Heart right ventricle (tissue), 16 donors: ENCODE results near the gene EXT2. TPM values are rescaled to one million over a fixed set of nuclear protein-coding genes. Genes with fewer than 3 reads are reported as not detected.

Source experiments
- ATAC-seq, 8 donors: fragments of 200-7000 bp; cut with Tn5 transposase; one replicate each; pipeline ENCODE4 v1.9.1; 2020; ENCODE audit warnings: mild to moderate bottlenecking in 8 of 8, moderate library complexity in 8 of 8, moderate number of reproducible peaks in 1 of 8
- DNase-seq, 2 donors: peaks; one replicate each; pipeline ENCODE4 v3.0.0-alpha.2; 2020
- H3K27ac ChIP-seq, 10 donors: fragments of 200-600 bp; sonication (generic) in 2 of 10; one replicate each; pipeline versions ENCODE4 v1.5.0 to v1.8.0; 2020 to 2022; ENCODE audit warnings: mild to moderate bottlenecking in 3 of 10
- H3K27me3 ChIP-seq, 7 donors: fragments of 200-600 bp; one replicate each; pipeline ENCODE4 v1.8.0; 2021 to 2022; ENCODE audit warnings: mild to moderate bottlenecking in 2 of 7
- H3K36me3 ChIP-seq, 9 donors: fragments of 200-600 bp; sonication (generic) in 1 of 9; one replicate each; pipeline versions ENCODE4 v1.5.0 to v1.8.0; 2020 to 2022; ENCODE audit warnings: mild to moderate bottlenecking in 2 of 9
- H3K4me1 ChIP-seq, 9 donors: fragments of 200-600 bp; sonication (generic) in 1 of 9; one replicate each; pipeline versions ENCODE4 v1.5.0 to v1.8.0; 2020 to 2022; ENCODE audit warnings: mild to moderate bottlenecking in 4 of 9
- H3K4me3 ChIP-seq, 10 donors: fragments of 200-600 bp; sonication (generic) in 2 of 10; one replicate each; pipeline versions ENCODE4 v1.5.0 to v1.8.0; 2020 to 2022; ENCODE audit warnings: mild to moderate bottlenecking in 7 of 10, moderate library complexity in 2 of 10
- H3K9me3 ChIP-seq, 11 donors: fragments of 200-600 bp in 10 of 11; sonication (generic) in 2 of 11; one replicate each; pipeline versions ENCODE4 v1.5.0 to v1.8.0; 2013 to 2022; ENCODE audit warnings: mild to moderate bottlenecking in 2 of 11, control low read depth in 1 of 11, moderate library complexity in 1 of 11
- WGBS, 2 donors: extraction: QIAGEN DNeasy Blood & Tissue Kit; methylation state at CpG; one replicate each; pipeline ENCODE4 v1.1.7; 2013; ENCODE audit warnings: inconsistent platforms in 1 of 2; 5-methylcytosine and 5-hydroxymethylcytosine counted together
- intact Hi-C, 10 donors: fragments of 100-400 bp; cut with DNase I; formaldehyde crosslinking; loops; one replicate each; pipeline versions ENCODE4 v1.11.1 to v1.14.2; 2022
- polyA plus RNA-seq, 2 donors: library from polyadenylated mRNA; stranded (reverse); fragments of 200-250 nt; gene quantifications; one replicate each; pipeline ENCODE4 v1.2.3, GENCODE V29; 2013
- total RNA-seq, 10 donors: library from RNA; stranded (reverse); fragmentation: NEBNext Ultra II Directional in 3 of 10; extraction: Animal tissue kit (Norgen Biotek cat#: 25700) in 3 of 10; gene quantifications; one replicate each; pipeline versions ENCODE4 v1.2.1 to v1.2.4, GENCODE V29; 2021 to 2023
- TF ChIP-seq, protein P1 (sequence below), 9 donors: fragments of 200-600 bp; sonication (generic) in 2 of 9; IDR thresholded peaks; one replicate each; pipeline versions ENCODE4 v1.5.0 to v1.8.0; 2021 to 2022; ENCODE audit warnings: antibody characterized with exemption in 9 of 9, mild to moderate bottlenecking in 5 of 9, moderate library complexity in 1 of 9
- donor health status: Arrhythmogenic right ventricular cardiomyopathy.
- donor health status: ischemic (EF 13 %, LVEDD 7.1; RV severe dilation, severe dysfunction).
- donor health status: healthy with polysubstance abuse.
- donor health status: DM: no; HTN: yes; CAD: no.
- donor health status: DM: no; HTN: no; CAD: no.
- donor health status: ischemic (EF 25% LVEDD 6.9; RV normal size, moderate dysfunction).
- donor health status: ischemic (EF 25% LVEDD 5.7; RV mildly dilated, moderate dysfunction).
- donor health status: healthy.
- donor health status: DM: yes; HTN: yes; CAD: no.
- donor health status: Ischemic cardiomyopathy.
- donor health status: ischemic (EF 35%, LVEDD 5.7; RV mildly dilated, moderate dysfunction).
- donor health status: nonischemic (EF 11% LVEDD 7.7; RV severe dilation, severe dysfunction).
- donor health status: DM: yes; HTN: yes; CAD: no.
- donor health status: PGD.
- donor health status: ischemic (EF 29% LVEDD 5.4; RV normal size, mild dysfunction).
- donor health status: nonischemic (EF 23%, LVEDD 6.1; RV moderate dilation, normal function).

Gene EXT2
- total and polyA plus RNA-seq, 12 donors, result 18.7 to 35.1 (median 28.2) TPM

DNA sequence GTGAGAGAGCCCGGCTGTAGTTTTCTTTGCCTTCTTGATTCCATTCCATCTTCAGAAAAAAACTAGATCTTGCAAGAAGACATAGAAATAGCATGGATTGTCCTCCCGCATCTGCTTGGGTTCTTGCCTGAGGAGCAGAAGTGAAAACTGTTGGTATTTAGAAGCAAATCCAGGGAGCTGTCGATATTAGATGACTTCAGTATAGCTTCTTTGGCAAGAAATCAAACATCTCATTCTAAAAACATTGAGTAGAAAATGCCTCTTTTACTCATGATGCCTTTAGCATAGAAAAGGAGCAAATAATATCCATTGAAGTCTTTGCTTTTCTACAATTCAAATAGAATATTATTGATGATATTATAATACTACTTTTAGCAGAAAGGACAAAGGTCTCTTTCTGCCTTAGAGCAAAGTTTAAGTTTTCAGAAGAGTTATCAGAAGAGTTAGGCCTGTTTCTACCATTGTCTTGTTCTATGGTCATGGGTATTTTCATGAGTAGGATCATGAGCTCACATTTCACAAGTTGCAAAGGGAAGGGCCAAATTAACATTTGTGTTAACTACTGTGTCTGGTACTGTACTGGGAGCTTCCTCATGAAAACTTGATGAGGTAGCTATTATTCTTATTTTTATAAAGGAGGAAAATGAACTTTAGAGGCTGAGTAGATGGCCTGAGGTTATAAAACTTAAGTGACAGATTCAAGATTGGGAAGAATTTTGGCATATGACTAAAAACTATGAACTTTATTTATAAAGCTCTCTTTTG lies 49.7 kb downstream of the EXT2 start:
- ATAC-seq (no peak), DNase-seq (no peak)
- Histone ChIP-seq H3K4me3 (no peak overlapping the region), H3K27me3 (no peaks in the 10 kb centered on the region), H3K9me3 (no peaks in the 10 kb centered on the region), H3K4me1 (peaks cover 3 to 88% (median 44%) of the 10 kb centered on the region in 9 donors), H3K27ac (no peak overlapping the region), H3K36me3 (peaks cover 0 to 18% (median 0%) of the 10 kb centered on the region in 9 donors)
- 63 to 80% methylated on average over 3 of the region's 3 CpGs for WGBS, 2 donors
- TF ChIP-seq, protein P1, sequence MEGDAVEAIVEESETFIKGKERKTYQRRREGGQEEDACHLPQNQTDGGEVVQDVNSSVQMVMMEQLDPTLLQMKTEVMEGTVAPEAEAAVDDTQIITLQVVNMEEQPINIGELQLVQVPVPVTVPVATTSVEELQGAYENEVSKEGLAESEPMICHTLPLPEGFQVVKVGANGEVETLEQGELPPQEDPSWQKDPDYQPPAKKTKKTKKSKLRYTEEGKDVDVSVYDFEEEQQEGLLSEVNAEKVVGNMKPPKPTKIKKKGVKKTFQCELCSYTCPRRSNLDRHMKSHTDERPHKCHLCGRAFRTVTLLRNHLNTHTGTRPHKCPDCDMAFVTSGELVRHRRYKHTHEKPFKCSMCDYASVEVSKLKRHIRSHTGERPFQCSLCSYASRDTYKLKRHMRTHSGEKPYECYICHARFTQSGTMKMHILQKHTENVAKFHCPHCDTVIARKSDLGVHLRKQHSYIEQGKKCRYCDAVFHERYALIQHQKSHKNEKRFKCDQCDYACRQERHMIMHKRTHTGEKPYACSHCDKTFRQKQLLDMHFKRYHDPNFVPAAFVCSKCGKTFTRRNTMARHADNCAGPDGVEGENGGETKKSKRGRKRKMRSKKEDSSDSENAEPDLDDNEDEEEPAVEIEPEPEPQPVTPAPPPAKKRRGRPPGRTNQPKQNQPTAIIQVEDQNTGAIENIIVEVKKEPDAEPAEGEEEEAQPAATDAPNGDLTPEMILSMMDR (IDR thresholded peaks at IDR 0.05), result no peak
- intact Hi-C loops, result no loop called here

- intact Hi-C loops, result no loop called here
- DNase-seq (no peak), ATAC-seq (no peak)
- no peak overlapping the region for H3K27ac ChIP-seq
- H3K36me3 ChIP-seq, result peaks cover 0 to 32% (median 0%) of the 10 kb centered on the region in 9 donors
- TF ChIP-seq, protein P1 (IDR thresholded peaks at IDR 0.05), result no peak
- H3K27me3 ChIP-seq, result no peaks in the 10 kb centered on the region
- WGBS, 2 donors, result 99 to 100% methylated on average over 2 of the region's 2 CpGs
- H3K4me3 ChIP-seq, result no peak overlapping the region
- peaks cover 0 to 80% (median 38%) of the 10 kb centered on the region in 9 donors for H3K4me1 ChIP-seq
- peaks cover 0 to 4% (median 0%) of the 10 kb centered on the region in 11 donors for H3K9me3 ChIP-seq
Measured at GRCh38 chr11:44146931-44147330, 51.5 kb downstream of the EXT2 start.

GRCh38 chr11:44147751-44148150 lies 52.3 kb downstream of the EXT2 start:
- H3K4me1 ChIP-seq, result peaks cover 0 to 72% (median 30%) of the 10 kb centered on the region in 9 donors
- WGBS, 2 donors, result 34 to 38% methylated on average over 3 of the region's 3 CpGs
- peaks cover 0 to 4% (median 0%) of the 10 kb centered on the region in 11 donors for H3K9me3 ChIP-seq
- no peaks in the 10 kb centered on the region for H3K27me3 ChIP-seq
- H3K27ac ChIP-seq, result peak overlapping the region in 2 of 10 donors; percentile 19 to 51
- H3K36me3 ChIP-seq, result peaks cover 0 to 32% (median 0%) of the 10 kb centered on the region in 9 donors
- TF ChIP-seq, protein P1 (IDR thresholded peaks at IDR 0.05), result no peak
- no peak for DNase-seq
- ATAC-seq, result peak in 4 of 8 donors; percentile 61 to 81 (median 74)
- no peak overlapping the region for H3K4me3 ChIP-seq
- intact Hi-C loops, result no loop called here

GRCh38 chr11:44149651-44150050 lies 54.2 kb downstream of the EXT2 start:
- peak overlapping the region in 1 of 10 donors; percentile 8 for H3K27ac ChIP-seq
- DNase-seq (no peak), ATAC-seq (no peak)

More at GRCh38 chr11:44149651-44150050, 54.2 kb downstream of the EXT2 start:
- intact Hi-C loops, result no loop called here
- H3K4me3 ChIP-seq, result no peak overlapping the region
- H3K9me3 ChIP-seq, result peaks cover 0 to 10% (median 0%) of the 10 kb centered on the region in 11 donors
- peaks cover 0 to 55% (median 22%) of the 10 kb centered on the region in 9 donors for H3K4me1 ChIP-seq
- no peaks in the 10 kb centered on the region for H3K27me3 ChIP-seq
- H3K36me3 ChIP-seq, result peaks cover 0 to 26% (median 0%) of the 10 kb centered on the region in 9 donors
- TF ChIP-seq, protein P1 (IDR thresholded peaks at IDR 0.05), result no peak
- WGBS, 2 donors, result 71 to 72% methylated on average over 2 of the region's 2 CpGs
